GM12878 (cell line): ENCODE measurements around the gene LSM2. TPM values are rescaled to one million over a fixed set of nuclear protein-coding genes. Genes with fewer than 3 reads are reported as not detected.

ENCODE experiments used
- ATF3 ChIP-seq: IDR thresholded peaks from 2 replicates; pipeline ENCODE4 v1.6.1; 2011; ENCODE audit warnings: low read depth, mild to moderate bottlenecking, low read length, moderate library complexity, borderline replicate concordance; ENCODE audit errors: extremely low read depth
- BACH1 ChIP-seq: fragments of 450-650 bp; IDR thresholded peaks from 2 replicates; pipeline ENCODE4 v1.6.1; 2017; ENCODE audit warnings: mild to moderate bottlenecking, borderline replicate concordance
- E2F4 ChIP-seq: IDR thresholded peaks from 2 replicates; pipeline ENCODE4 v1.6.1; 2012; ENCODE audit warnings: low read depth, low read length, improper control_type of control experiment
- E2F8 ChIP-seq: fragments of 450-650 bp; IDR thresholded peaks from 2 replicates; pipeline ENCODE4 v1.6.1; 2018; ENCODE audit warnings: mild to moderate bottlenecking, low read depth, moderate library complexity; ENCODE audit not compliant: partially characterized antibody
- E4F1 ChIP-seq: fragments of 450-650 bp; IDR thresholded peaks from 2 replicates; pipeline ENCODE4 v1.6.1; 2018; ENCODE audit warnings: borderline replicate concordance, mild to moderate bottlenecking; ENCODE audit not compliant: partially characterized antibody
- IRF3 ChIP-seq: fragments of 450-650 bp; IDR thresholded peaks from 2 replicates; pipeline ENCODE4 v1.6.1; 2014; ENCODE audit warnings: mild to moderate bottlenecking
- KLF5 ChIP-seq: fragments of 450-650 bp; IDR thresholded peaks from 2 replicates; pipeline ENCODE4 v1.6.1; 2014; ENCODE audit warnings: mild to moderate bottlenecking; ENCODE audit not compliant: partially characterized antibody
- MTA2 ChIP-seq: fragments of 450-650 bp; IDR thresholded peaks from 2 replicates; pipeline ENCODE4 v1.6.1; 2016; ENCODE audit warnings: low read depth, mild to moderate bottlenecking, moderate library complexity
- MTA3 ChIP-seq: IDR thresholded peaks from 2 replicates; pipeline ENCODE4 v1.6.1; 2012; ENCODE audit warnings: low read length, inconsistent platforms, borderline replicate concordance
- MYB ChIP-seq: fragments of 150-350 bp; IDR thresholded peaks from 2 replicates; pipeline ENCODE4 v1.6.1; 2014; ENCODE audit warnings: mild to moderate bottlenecking, low read depth, low read length, borderline replicate concordance
- NFIC ChIP-seq: IDR thresholded peaks from 2 replicates; pipeline ENCODE4 v1.6.1; 2012; ENCODE audit warnings: low read depth, mild to moderate bottlenecking, inconsistent platforms, low read length, moderate library complexity
- POLR2AphosphoS5 ChIP-seq: IDR thresholded peaks from 2 replicates; pipeline ENCODE4 v1.6.1; 2011; ENCODE audit warnings: mild to moderate bottlenecking, low read length, inconsistent platforms
- RELA ChIP-seq: fragments of 450-650 bp; IDR thresholded peaks from 2 replicates; pipeline ENCODE4 v1.8.0; 2014; ENCODE audit warnings: borderline replicate concordance; ENCODE audit not compliant: partially characterized antibody
- RELB ChIP-seq: fragments of 450-650 bp; IDR thresholded peaks from 2 replicates; pipeline ENCODE4 v1.6.1; 2017; ENCODE audit warnings: low read depth, mild to moderate bottlenecking, moderate library complexity
- TAF1 ChIP-seq: IDR thresholded peaks from 2 replicates; pipeline ENCODE4 v1.6.1; 2011; ENCODE audit warnings: mild to moderate bottlenecking, low read depth, low read length, borderline replicate concordance
- ZNF207 ChIP-seq: fragments of 450-650 bp; IDR thresholded peaks from 2 replicates; pipeline ENCODE4 v1.6.1; 2014; ENCODE audit warnings: antibody characterized with exemption, mild to moderate bottlenecking, borderline replicate concordance
- ZNF622 ChIP-seq: fragments of 450-650 bp; IDR thresholded peaks from 2 replicates; pipeline ENCODE4 v1.6.1; 2017; ENCODE audit warnings: mild to moderate bottlenecking, inconsistent platforms
- polyA plus RNA-seq, 11 experiments: library from polyadenylated mRNA; depleted of rRNA in 4 of 11; unstranded in 6 of 11; stranded (reverse) in 5 of 11; fragments of >200 nt; fragmentation: Nextera tagmentation in 4 of 11; fragmentation: Illumina TruSeq in 1 of 11; extraction: Ambion mirVana in 4 of 11; extraction: Trizol in 1 of 11; gene quantifications; 1 replicate in 1 of 11; 2 replicates in 10 of 11; pipeline versions ENCODE4 v1.2.1 to v1.2.3, GENCODE V29; 2011 to 2016; ENCODE audit warnings: inconsistent platforms in 2 of 11, missing spikeins in 2 of 11, low read depth in 1 of 11
- total RNA-seq, 4 experiments: library from RNA; depleted of rRNA in 3 of 4; stranded (reverse); fragments of >200 nt in 3 of 4; fragmentation: Illumina TruSeq in 1 of 4; extraction: Trizol in 1 of 4; gene quantifications; 2 replicates each; pipeline versions ENCODE4 v1.2.1 to v1.2.3, GENCODE V29; 2013 to 2021

Gene LSM2
- total and polyA plus RNA-seq, 10 of the 15 experiments (the other 5 are each of a cell fraction or from before 2014, with no cell fraction given) = 99.1 to 276 (median 153) TPM

- TF ChIP-seq IRF3 (peak; percentile 34; the same call in 1 of the 2 replicates), RELA (peak; percentile 36), TAF1 (peak; percentile 34; the same call in 1 of the 2 replicates), NFIC (no peak), ATF3 (no peak), RELB (peak; percentile 70), E2F4 (0 out of 2 replicates have a peak, but pooled peaks have one; percentile 27), POLR2AphosphoS5 (peak; percentile 62), E4F1 (no peak), BACH1 (no peak), ZNF207 (peak; percentile 54; the same call in 1 of the 2 replicates), MYB (peak; percentile 90), KLF5 (peak; percentile 23), ZNF622 (no peak), MTA3 (no peak), E2F8 (peak; percentile 31), MTA2 (peak; percentile 35)
Observed at GRCh38 chr6:31826793-31827285, 20.1 kb upstream of the LSM2 start (continued).
